ENCODE measurements around the gene CBFB.
A peak's percentile ranks its signal among the peaks of the same experiment; 100 is the strongest.

Gene CBFB

GRCh38 chr16:67086822-67087221 lies 57.9 kb downstream of the CBFB start:
- no peak for DNase-seq (ENCODE audit: low read depth, low spot score)
- no peak overlapping the region for H3K4me3 ChIP-seq (ENCODE audit: low read length)

- DNase-seq (ENCODE audit: low read depth, low spot score): no peak
- H3K4me3 ChIP-seq (ENCODE audit: low read length): no peak overlapping the region
Measured at GRCh38 chr16:67087291-67087690, 58.3 kb downstream of the CBFB start.

DNA sequence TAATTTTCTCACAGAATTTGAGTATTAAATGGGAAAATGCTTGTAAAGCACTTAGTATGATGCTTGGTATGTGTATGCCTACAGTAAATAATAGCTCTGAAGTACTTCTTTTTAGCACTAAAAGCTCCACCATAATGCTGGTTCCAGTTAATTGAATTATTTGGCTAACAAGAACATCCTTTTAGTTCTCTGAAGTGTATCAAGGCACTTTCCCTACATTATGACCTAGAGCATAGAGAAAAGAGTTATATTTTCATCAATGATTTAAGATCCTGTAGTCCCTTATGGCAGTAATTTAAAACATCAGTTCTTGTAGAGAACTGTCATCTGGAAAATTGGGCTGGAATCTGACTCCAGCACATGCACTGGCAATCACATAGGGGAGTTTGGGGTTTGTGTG lies 58.9 kb downstream of the CBFB start:
- DNase-seq (ENCODE audit: low read depth, low spot score): no peak
- no peak overlapping the region for H3K4me3 ChIP-seq (ENCODE audit: low read length)

DNA sequence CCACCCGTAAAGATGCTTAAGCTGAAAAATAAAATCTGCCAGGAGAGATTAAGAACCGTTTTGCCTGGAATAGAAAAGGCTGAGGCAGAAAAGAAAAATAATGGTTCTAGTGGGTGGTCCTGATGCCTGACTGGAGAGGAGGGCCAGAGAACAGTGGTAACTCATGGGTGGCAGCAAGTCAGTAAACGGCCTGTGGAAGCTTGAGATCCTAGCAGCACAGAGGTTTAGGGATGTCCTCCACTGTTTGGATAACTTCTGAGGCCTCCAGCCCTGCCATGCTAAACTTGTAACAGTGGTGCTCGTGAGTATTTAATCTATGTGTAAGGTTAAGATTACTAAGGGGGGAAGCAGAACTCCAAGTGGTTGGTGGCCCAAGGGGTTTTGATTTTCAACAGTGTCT lies 59.6 kb downstream of the CBFB start:
- DNase-seq (ENCODE audit: low read depth, low spot score): no peak
- no peak overlapping the region for H3K4me3 ChIP-seq (ENCODE audit: low read length)

DNA sequence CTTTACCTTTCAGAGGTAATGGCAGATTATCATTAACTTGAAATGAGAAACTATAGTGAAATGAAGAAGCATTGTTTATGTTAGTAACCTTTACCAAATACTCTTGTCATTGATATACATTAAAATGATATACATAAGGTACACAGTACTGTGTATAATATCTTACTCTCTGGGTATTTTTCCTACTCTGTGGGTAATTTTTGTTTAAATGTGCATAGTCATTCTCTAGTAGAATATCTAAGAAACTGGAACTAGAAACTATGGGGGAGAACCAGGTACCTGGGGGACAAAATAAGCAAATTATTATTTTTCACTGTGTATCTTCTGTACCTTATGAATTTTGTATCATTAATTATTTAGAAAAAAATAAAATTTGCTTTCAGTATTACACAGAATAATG lies 60.2 kb downstream of the CBFB start:
- DNase-seq (ENCODE audit: low read depth, low spot score): no peak
- H3K4me3 ChIP-seq (ENCODE audit: low read length): no peak overlapping the region

DNA sequence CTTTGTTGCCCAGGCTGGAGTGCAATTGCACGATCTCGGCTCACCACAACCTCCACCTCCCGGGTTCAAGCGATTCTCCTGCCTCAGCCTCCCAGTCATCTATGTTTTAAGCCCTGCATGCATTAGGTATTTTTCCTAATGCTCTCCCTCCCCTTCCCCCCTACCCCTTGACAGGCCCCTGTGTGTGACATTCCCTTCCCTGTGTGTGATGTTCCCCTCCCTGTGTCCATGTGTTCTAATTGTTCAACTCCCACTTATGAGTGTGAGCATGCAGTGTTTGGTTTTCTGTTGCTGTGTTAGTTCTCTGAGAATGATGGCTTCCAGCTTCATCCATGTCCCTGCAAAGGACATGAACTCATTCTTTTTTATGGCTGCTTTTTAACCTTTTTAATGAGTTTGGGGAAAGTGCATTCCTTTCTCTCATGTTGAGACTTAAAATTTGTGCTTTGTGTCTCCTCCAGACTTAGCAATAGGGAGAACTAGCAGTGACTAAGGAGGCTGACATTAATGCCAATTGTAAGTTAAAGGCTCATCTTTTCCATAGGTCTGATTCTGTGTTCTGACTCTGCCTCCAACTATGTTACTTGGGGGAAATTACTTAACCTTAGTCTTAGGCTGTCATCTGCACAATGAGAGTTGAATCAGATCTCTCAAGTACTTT lies 63.1 kb downstream of the CBFB start:
- no peak overlapping the region for H3K4me3 ChIP-seq (ENCODE audit: low read length)
- DNase-seq (ENCODE audit: low read depth, low spot score): no peak

- DNase-seq (ENCODE audit: low read depth, low spot score): no peak
- no peak overlapping the region for H3K4me3 ChIP-seq (ENCODE audit: low read length)
Measured at GRCh38 chr16:67093098-67093726, 64.3 kb downstream of the CBFB start.

DNA sequence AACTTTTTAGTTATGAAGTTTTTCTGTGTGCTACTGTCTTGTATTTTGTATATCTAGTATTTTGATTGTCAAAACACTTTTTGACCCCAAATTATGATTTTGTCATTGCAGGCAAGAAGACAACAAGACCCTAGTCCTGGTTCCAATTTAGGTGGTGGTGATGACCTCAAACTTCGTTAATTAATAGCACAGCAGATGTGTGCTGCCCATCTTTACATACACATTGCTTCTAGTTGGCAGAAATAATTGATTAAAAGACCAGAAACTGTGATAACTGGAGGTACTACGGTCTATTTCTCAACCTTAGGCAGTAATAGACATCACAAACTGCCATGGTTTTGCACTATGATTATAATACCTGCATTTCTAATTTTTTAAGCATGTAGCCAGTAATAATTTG lies 69.7 kb downstream of the CBFB start:
- H3K4me3 ChIP-seq (ENCODE audit: low read length): no peak overlapping the region
- DNase-seq (ENCODE audit: low read depth, low spot score): no peak

DNA sequence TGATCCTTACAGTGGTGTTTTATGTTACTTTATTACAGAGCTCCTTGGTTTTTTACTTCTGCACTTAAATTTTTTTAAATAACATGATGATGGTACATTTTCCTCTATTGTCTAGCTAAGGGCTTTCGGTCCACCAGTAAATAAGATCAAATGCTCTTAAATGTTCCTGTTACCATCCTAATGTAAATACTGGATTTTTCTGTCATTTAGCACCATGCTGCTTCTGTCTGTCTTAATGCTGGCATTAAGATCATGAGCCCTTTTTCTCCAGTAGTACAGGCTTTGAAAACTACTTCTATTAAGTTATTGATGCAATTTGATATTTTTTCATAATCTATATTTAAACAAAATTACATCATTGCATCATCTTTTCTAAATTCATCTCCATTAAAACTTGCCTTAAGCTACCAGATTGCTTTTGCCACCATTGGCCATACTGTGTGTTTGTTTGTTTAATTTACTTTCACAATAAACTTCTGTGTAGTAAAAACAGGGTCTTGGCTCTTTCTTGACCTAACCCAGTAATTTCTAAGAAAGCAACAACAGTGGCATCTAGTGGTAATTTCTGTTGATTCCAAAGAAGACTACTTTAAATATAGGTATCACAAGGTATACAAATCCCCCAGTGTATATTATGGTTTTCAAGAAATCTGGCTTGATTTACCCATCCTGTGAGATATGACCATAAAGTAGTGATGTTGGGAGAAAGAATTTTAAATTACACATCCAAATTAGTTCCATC lies 71.8 kb downstream of the CBFB start:
- DNase-seq (ENCODE audit: low read depth, low spot score): peak; percentile 33

GRCh38 chr16:67101311-67102082 lies 72.5 kb downstream of the CBFB start:
- DNase-seq (ENCODE audit: low read depth, low spot score): no peak

More for the DNA sequence above, 71.8 kb downstream of the CBFB start:
- H3K4me3 ChIP-seq (ENCODE audit: low read length): no peak overlapping the region

DNA sequence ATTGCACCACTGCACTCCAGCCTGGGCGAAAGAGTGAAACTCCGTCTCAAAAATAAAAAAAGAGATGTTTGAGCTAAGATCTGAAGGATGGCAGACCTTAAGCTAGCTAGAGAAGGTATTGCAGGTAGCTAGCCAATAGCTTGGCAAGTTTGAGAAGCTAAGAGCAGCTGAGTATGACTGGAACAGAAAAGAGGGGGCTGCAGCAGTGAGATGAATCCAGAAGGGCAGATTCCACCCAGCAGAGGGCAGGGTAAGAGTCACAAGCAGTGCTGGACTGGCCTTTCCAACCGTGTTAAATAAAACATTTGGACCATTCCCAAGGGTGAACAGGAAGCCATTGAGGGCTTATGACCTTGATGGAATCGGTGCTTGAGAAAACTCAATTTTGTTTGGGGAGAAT lies 75.1 kb downstream of the CBFB start:
- no peak for DNase-seq (ENCODE audit: low read depth, low spot score)
- no peak overlapping the region for H3K4me3 ChIP-seq (ENCODE audit: low read length)

More at GRCh38 chr16:67101311-67102082, 72.5 kb downstream of the CBFB start:
- H3K4me3 ChIP-seq (ENCODE audit: low read length): no peak overlapping the region

- no peak overlapping the region for H3K4me3 ChIP-seq (ENCODE audit: low read length)
- no peak for DNase-seq (ENCODE audit: low read depth, low spot score)
Measured at GRCh38 chr16:67104845-67105244, 75.9 kb downstream of the CBFB start.

- H3K4me3 ChIP-seq (ENCODE audit: low read length): no peak overlapping the region
- no peak for DNase-seq (ENCODE audit: low read depth, low spot score)
Measured at GRCh38 chr16:67105246-67105645, 76.3 kb downstream of the CBFB start.

- DNase-seq (ENCODE audit: low read depth, low spot score): no peak
Measured at GRCh38 chr16:67105881-67106280, 76.9 kb downstream of the CBFB start.

GRCh38 chr16:67108489-67108888 lies 79.5 kb downstream of the CBFB start:
- H3K4me3 ChIP-seq (ENCODE audit: low read length): no peak overlapping the region
- no peak for DNase-seq (ENCODE audit: low read depth, low spot score)

More at GRCh38 chr16:67105881-67106280, 76.9 kb downstream of the CBFB start:
- H3K4me3 ChIP-seq (ENCODE audit: low read length): no peak overlapping the region

DNA sequence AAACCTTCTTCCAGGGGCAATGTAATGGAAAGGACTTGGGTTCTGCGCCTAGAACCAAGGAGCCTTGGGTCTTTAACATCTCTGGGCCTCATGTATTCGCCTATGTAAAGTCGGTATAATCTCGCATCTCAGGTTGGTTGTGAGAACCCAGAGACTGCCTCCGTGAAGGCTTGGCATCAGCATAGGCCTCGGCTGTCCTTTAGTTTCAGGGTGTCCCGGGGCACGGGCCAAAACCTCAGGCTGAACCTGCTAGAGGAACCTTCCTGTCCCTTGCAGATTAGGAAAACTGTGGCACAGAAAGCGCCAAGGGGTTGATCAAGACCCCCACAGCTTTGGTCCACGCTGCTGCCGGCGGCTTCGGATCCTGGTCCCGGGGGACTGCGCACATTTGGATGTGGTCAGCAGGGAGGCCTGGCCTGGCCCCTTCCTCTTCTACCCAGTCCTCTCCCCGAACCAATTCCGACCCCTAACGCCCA lies 80.0 kb downstream of the CBFB start:
- DNase-seq (ENCODE audit: low read depth, low spot score): no peak
- peak overlapping the region; percentile 97 for H3K4me3 ChIP-seq (ENCODE audit: low read length)

DNA sequence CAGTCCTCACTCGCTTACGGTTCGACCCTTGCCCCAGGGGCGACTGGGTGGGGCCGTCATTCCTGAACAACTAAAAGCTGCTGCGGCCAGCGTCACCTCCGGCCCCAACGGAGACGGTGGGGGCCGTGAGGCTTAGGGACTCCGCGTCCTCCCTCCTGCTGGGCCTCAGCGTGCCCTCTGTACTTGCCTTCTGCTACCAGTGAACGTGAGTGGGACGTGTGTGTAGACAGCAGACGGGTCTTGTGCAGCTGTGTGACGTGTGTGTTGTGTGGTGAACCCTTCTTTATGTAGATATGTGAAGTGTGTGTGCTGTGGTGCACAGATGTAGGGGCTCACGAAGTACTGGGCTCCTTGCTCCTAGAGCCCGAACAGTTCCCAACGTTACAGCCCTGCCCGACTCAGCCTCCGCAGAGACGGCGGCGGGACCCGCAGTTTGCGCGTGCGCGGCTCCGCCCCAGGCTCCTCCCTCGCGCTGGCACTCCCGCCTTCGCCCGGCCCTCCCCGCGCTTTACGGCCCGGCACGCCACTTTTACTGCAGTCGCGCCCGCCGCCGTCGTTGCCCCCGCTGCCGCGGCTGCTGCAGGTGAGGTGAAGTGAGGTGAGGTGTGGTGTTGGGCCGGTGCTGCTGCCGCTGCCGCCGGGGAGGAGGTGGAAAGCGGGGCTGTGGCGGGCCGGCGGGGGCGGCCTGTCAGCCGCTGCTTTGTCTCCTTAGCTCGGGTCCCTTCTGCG lies 80.6 kb downstream of the CBFB start, which contains the start of gene PHAF1:
TSS of gene PHAF1 (plus strand) at position 535 of the 729 bp plus-strand sequence. CDS start 235 bp downstream, outside the sequence.
- DNase-seq (ENCODE audit: low read depth, low spot score): peak; percentile 80

GRCh38 chr16:67111951-67112444 lies 83.0 kb downstream of the CBFB start:
- no peak overlapping the region for H3K4me3 ChIP-seq (ENCODE audit: low read length)
- peak; percentile 11 for DNase-seq (ENCODE audit: low read depth, low spot score)

More for the DNA sequence above, 80.6 kb downstream of the CBFB start, which contains the start of gene PHAF1:
- H3K4me3 ChIP-seq (ENCODE audit: low read length): peak within 1 kb of the TSS; percentile 97
